SH-SY5Y (cell line): ENCODE measurements around the gene CCDC116.

ENCODE experiments used
- GATA2 ChIP-seq: IDR thresholded peaks from 2 replicates; pipeline ENCODE4 v1.6.1; 2011; ENCODE audit warnings: mild to moderate bottlenecking, low read depth, low read length
- GATA3 ChIP-seq: IDR thresholded peaks from 2 replicates; pipeline ENCODE4 v1.6.1; 2011; ENCODE audit warnings: low read depth, mild to moderate bottlenecking, low read length, moderate library complexity

GRCh38 chr22:21640810-21641209 lies 8.2 kb downstream of the CCDC116 start:
- TF ChIP-seq GATA3 (no peak), GATA2 (no peak)
